Measurements from ENCODE around the gene PFDN2. TPM values are rescaled to one million over a fixed set of nuclear protein-coding genes. Genes with fewer than 3 reads are reported as not detected.

PFDN2 gene
- total and polyA plus RNA-seq, 2 of the 8 experiments (the other 6 are each of a cell fraction or from before 2014, with no cell fraction given) = 66.2 to 71.2 TPM

DNA sequence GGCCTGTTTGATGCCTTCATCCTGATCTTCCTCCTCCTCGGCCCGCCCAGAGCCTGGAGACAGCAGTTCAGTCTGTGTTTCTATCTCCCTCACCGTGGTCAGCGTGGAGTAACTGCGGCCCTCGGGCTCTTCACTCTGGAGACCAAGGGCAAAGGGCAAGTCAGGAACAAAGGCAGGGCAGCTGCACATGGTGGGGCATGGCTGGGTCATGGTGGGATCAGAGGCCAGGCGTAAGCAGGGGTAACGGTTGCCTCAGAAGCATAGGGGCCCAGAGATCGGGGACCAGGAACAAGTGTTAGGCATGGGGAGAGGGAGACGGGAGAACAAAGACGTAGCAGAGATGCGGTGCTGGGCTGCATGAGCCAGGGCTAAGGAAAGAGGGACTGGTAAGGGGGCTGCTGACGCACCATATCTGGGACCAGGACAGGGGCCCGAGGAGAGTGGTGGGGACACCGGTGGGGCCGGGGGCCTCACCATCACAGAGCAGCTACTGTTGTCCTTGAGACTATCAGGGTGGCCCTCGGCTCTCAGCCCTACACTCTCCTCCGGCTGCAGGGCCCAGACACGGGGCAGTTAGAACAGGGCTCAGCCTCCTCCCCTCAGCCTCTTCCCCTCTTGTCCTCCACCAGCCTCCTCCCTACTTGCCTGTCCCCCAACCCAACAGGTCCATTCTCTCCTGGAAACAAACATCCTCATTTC is 44.9 kb downstream of the PFDN2 start:
- ChIA-PET CTCF (ENCODE audit: partially characterized antibody) (interaction anchor here (0.7 to 17.8 kb wide), 11 partner anchors 11 to 67 kb away, joined by 3 to 282 read pairs (median 8); partner anchors contain the start of genes KLHDC9, NECTIN4, NIT1 and PFDN2), POLR2A (ENCODE audit: partially characterized antibody) (interaction anchor here (1.5 kb wide), 1 partner anchor 59 kb away, joined by 6 read pairs; the partner anchor contains the start of gene DEDD)
- no peaks in the 10 kb centered on the region for H3K27me3 ChIP-seq (replicated peaks in 1 of 4; ENCODE audit: control insufficient read depth in 3 of 4, extremely low read depth in 1 of 4, insufficient read depth in 3 of 4, low read length in 3 of 4)
- no peak overlapping the region for H3K56ac ChIP-seq (replicated peaks; ENCODE audit: insufficient read length, low read depth, low read length)
- peaks cover 0 to 8% (median 3%) of the 10 kb centered on the region in 4 experiments; a peak in 3 of 7 replicates for H3K4me1 ChIP-seq (replicated peaks in 1 of 4; ENCODE audit: control insufficient read depth in 3 of 4, insufficient read depth in 4 of 4, low read length in 3 of 4)
- no peak overlapping the region for H4K5ac ChIP-seq (ENCODE audit: insufficient read length, low read depth, low read length)
- no peaks in the 10 kb centered on the region for H3K23me2 ChIP-seq (ENCODE audit: low read depth, low read length)
- H2BK15ac ChIP-seq (ENCODE audit: low read length) = no peak overlapping the region
- no peak overlapping the region for H3K4ac ChIP-seq (replicated peaks; ENCODE audit: insufficient read length, low read depth, low read length)
- H3K27ac ChIP-seq (ENCODE audit: low read depth, low read length) = no peak overlapping the region
- H4K8ac ChIP-seq (ENCODE audit: extremely low read depth, insufficient read depth, low read length) = no peak overlapping the region
- H3K79me2 ChIP-seq (ENCODE audit: control insufficient read depth in 1 of 2, insufficient read depth in 2 of 2, low read length in 2 of 2) = no peaks in the 10 kb centered on the region
- WGBS, 2 experiments (ENCODE audit: extremely low coverage in 1 of 2, insufficient coverage in 1 of 2, insufficient read length in 1 of 2, insufficient replicate concordance in 2 of 2, low coverage in 1 of 2, low lambda C conversion rate in 2 of 2, missing lambda C conversion rate in 1 of 2) = 90% methylated on average over 19 of the region's 19 CpGs; no CpG with 5 or more reads in 1 of the 2 experiments
- no peak overlapping the region for H2AFZ ChIP-seq (ENCODE audit: low read length)
- no peak overlapping the region for H4K91ac ChIP-seq (replicated peaks; ENCODE audit: insufficient read length, low read length)
- DNase-seq (ENCODE audit: low read depth in 1 of 2, low spot score in 2 of 2) (no peak), FAIRE-seq (no peak)
- H2BK20ac ChIP-seq (ENCODE audit: low read length) = no peak overlapping the region
- H3K23ac ChIP-seq (ENCODE audit: insufficient read length) = no peak overlapping the region
- H2BK12ac ChIP-seq (ENCODE audit: low read depth, low read length) = no peak overlapping the region
- no peak overlapping the region for H3K18ac ChIP-seq (ENCODE audit: extremely low read depth, low read length)
- no peak overlapping the region for H3K14ac ChIP-seq (ENCODE audit: insufficient read length)
- peaks cover 0 to 3% of the 10 kb centered on the region in 2 experiments for H4K20me1 ChIP-seq (replicated peaks in 1 of 2; ENCODE audit: control insufficient read depth in 1 of 2, insufficient read depth in 2 of 2, low read length in 2 of 2)
- no peak overlapping the region for H2AK5ac ChIP-seq (ENCODE audit: low read depth, low read length)
- H3K4me2 ChIP-seq (ENCODE audit: insufficient read depth in 1 of 2, low read depth in 2 of 2, low read length in 2 of 2) = no peak overlapping the region
- no peaks in the 10 kb centered on the region for H3K36me3 ChIP-seq (ENCODE audit: control insufficient read depth in 2 of 4, insufficient read depth in 4 of 4, low read length in 3 of 4)
- no peak overlapping the region for H2BK120ac ChIP-seq (replicated peaks; ENCODE audit: low read depth, low read length)
- H2BK5ac ChIP-seq (ENCODE audit: low read depth, low read length) = no peak overlapping the region
- H3K9me3 ChIP-seq (ENCODE audit: insufficient read depth in 2 of 2, low read depth in 1 of 2, low read length in 1 of 2) = no peaks in the 10 kb centered on the region
- H3K9ac ChIP-seq (replicated peaks in 1 of 4; ENCODE audit: extremely low read depth in 1 of 4, low read depth in 3 of 4, low read length in 3 of 4) = no peak overlapping the region
- no peak overlapping the region for H3K4me3 ChIP-seq (ENCODE audit: extremely low read depth in 1 of 4, insufficient read depth in 2 of 4, low read depth in 3 of 4, low read length in 4 of 4)
- no peaks in the 10 kb centered on the region for H3K79me1 ChIP-seq (ENCODE audit: low read depth, low read length)
- TF ChIP-seq BCL11A (IDR thresholded peaks at IDR 0.05; ENCODE audit: low read depth in 2 of 2, low read length in 2 of 2) = no peak

Measured in H1 (cell line).